Endodermal cell (in vitro differentiated cells): ENCODE measurements around the gene BMP5. TPM values are rescaled to one million over a fixed set of nuclear protein-coding genes. Genes with fewer than 3 reads are reported as not detected.

Experiments used
- DNase-seq: peaks from one replicate; pipeline ENCODE4 v3.0.0-alpha.2; 2017
- H3K27ac ChIP-seq: 2 replicates; pipeline ENCODE4 v1.5.1; 2013; ENCODE audit warnings: mild to moderate bottlenecking, low read depth, low read length, moderate library complexity
- H3K27me3 ChIP-seq: 2 replicates; pipeline ENCODE4 v1.6.1; 2013; ENCODE audit warnings: mild to moderate bottlenecking, low read length, moderate library complexity; ENCODE audit not compliant: insufficient read depth, control insufficient read depth, poor library complexity, severe bottlenecking
- H3K36me3 ChIP-seq: 2 replicates; pipeline ENCODE4 v1.7.0; 2013; ENCODE audit warnings: mild to moderate bottlenecking, low read length, moderate library complexity; ENCODE audit not compliant: control insufficient read depth, insufficient read depth
- H3K4me1 ChIP-seq: one replicate; pipeline ENCODE4 v1.7.0; 2013; ENCODE audit warnings: low read length; ENCODE audit not compliant: control insufficient read depth, insufficient read depth
- H3K4me3 ChIP-seq: 2 replicates; pipeline ENCODE4 v1.5.1; 2013; ENCODE audit warnings: mild to moderate bottlenecking, low read length, moderate library complexity
- H3K9ac ChIP-seq: 2 replicates; pipeline ENCODE4 v1.6.1; 2013; ENCODE audit warnings: mild to moderate bottlenecking, low read length, moderate library complexity; ENCODE audit not compliant: poor library complexity, severe bottlenecking; ENCODE audit errors: extremely low read depth
- H3K9me3 ChIP-seq: 2 replicates; pipeline ENCODE4 v1.6.1; 2013; ENCODE audit warnings: mild to moderate bottlenecking, low read length, moderate library complexity; ENCODE audit not compliant: control insufficient read depth
- H3K27ac Mint-ChIP-seq: 2 replicates; pipeline ENCODE4 v1.8.0; 2020; ENCODE audit warnings: mixed read lengths
- H3K27me3 Mint-ChIP-seq: 2 replicates; pipeline ENCODE4 v1.8.0; 2021; ENCODE audit warnings: mild to moderate bottlenecking, mixed read lengths; ENCODE audit not compliant: insufficient read depth
- H3K36me3 Mint-ChIP-seq: 2 replicates; pipeline ENCODE4 v1.8.0; 2020; ENCODE audit warnings: low read depth, mixed read lengths
- H3K4me1 Mint-ChIP-seq: 2 replicates; pipeline ENCODE4 v1.8.0; 2020; ENCODE audit warnings: mixed read lengths
- H3K4me3 Mint-ChIP-seq: 2 replicates; pipeline ENCODE4 v1.8.0; 2020; ENCODE audit warnings: mild to moderate bottlenecking, moderate library complexity, mixed read lengths
- H3K9me3 Mint-ChIP-seq: 2 replicates; pipeline ENCODE4 v1.8.0; 2020; ENCODE audit warnings: mild to moderate bottlenecking, mixed read lengths
- CTCF ChIP-seq: fragments of 200-600 bp; sonication (generic); conservative IDR thresholded peaks from 2 replicates; pipeline ENCODE4 v1.5.0; 2021; ENCODE audit warnings: antibody characterized with exemption, mild to moderate bottlenecking
- WGBS, 2 experiments: methylation state at CpG; one replicate each; pipeline versions ENCODE4 v1.1.5 to v1.1.7; 2013; ENCODE audit warnings: missing lambda C conversion rate in 2 of 2, mixed read lengths in 1 of 2; ENCODE audit not compliant: insufficient coverage in 1 of 2, insufficient read length in 1 of 2; 5-methylcytosine and 5-hydroxymethylcytosine counted together
- total RNA-seq, 2 donors: library from RNA; stranded (reverse); fragmentation: NEBNext Ultra II Directional in 1 of 2; extraction: Animal tissue kit (Norgen Biotek cat#: 25700) in 1 of 2; gene quantifications; 2 replicates in 1 of 2; 3 replicates in 1 of 2; pipeline ENCODE4 v1.2.1, GENCODE V29; 2021

Gene BMP5
- total RNA-seq, 2 donors from 2014 or later: 0.73 to 0.84 TPM

GRCh38 chr6:55729665-55730064 is 145.7 kb downstream of the BMP5 start:
- H3K4me1 Mint-ChIP-seq: no peaks in the 10 kb centered on the region
- H3K27me3 Mint-ChIP-seq: no peaks in the 10 kb centered on the region
- no peak overlapping the region for H3K27ac ChIP-seq
- peaks cover 12% of the 10 kb centered on the region for H3K9me3 ChIP-seq
- H3K9ac ChIP-seq: no peak overlapping the region
- TF ChIP-seq CTCF: no peak
- H3K4me1 ChIP-seq: no peaks in the 10 kb centered on the region
- DNase-seq: no peak
- H3K9me3 Mint-ChIP-seq: peaks cover 11% of the 10 kb centered on the region
- no peaks in the 10 kb centered on the region for H3K27me3 ChIP-seq
- H3K36me3 ChIP-seq: no peaks in the 10 kb centered on the region
- H3K36me3 Mint-ChIP-seq: no peaks in the 10 kb centered on the region
- H3K27ac Mint-ChIP-seq: no peak overlapping the region
- no peak overlapping the region for H3K4me3 ChIP-seq
- H3K4me3 Mint-ChIP-seq: no peak overlapping the region

- Mint-ChIP-seq H3K9me3 (no peaks in the 10 kb centered on the region), H3K36me3 (no peaks in the 10 kb centered on the region)
- no peak for TF ChIP-seq CTCF
Observed at GRCh38 chr6:55726144-55726543, 149.2 kb downstream of the BMP5 start.

GRCh38 chr6:55714831-55715230 is 160.6 kb downstream of the BMP5 start:
- peaks cover 2% of the 10 kb centered on the region for H3K4me1 ChIP-seq
- Mint-ChIP-seq H3K27ac (no peak overlapping the region), H3K9me3 (no peaks in the 10 kb centered on the region), H3K27me3 (no peaks in the 10 kb centered on the region), H3K36me3 (no peaks in the 10 kb centered on the region), H3K4me1 (no peaks in the 10 kb centered on the region), H3K4me3 (no peak overlapping the region)
- no peak for TF ChIP-seq CTCF
- H3K4me3 ChIP-seq: no peak overlapping the region
- 97 to 100% methylated on average over 1 to 4 of the region's 4 CpGs for WGBS, 2 experiments
- DNase-seq: no peak
- no peaks in the 10 kb centered on the region for H3K9me3 ChIP-seq
- no peak overlapping the region for H3K27ac ChIP-seq
- no peaks in the 10 kb centered on the region for H3K36me3 ChIP-seq
- no peak overlapping the region for H3K9ac ChIP-seq
- H3K27me3 ChIP-seq: no peaks in the 10 kb centered on the region

More at GRCh38 chr6:55726144-55726543, 149.2 kb downstream of the BMP5 start:
- no peak overlapping the region for H3K9ac ChIP-seq
- no peak for DNase-seq
- no peak overlapping the region for H3K4me3 ChIP-seq
- H3K4me1 ChIP-seq: no peaks in the 10 kb centered on the region
- H3K27ac Mint-ChIP-seq: no peak overlapping the region
- H3K9me3 ChIP-seq: no peaks in the 10 kb centered on the region
- no peak overlapping the region for H3K27ac ChIP-seq
- no peaks in the 10 kb centered on the region for H3K4me1 Mint-ChIP-seq
- no peaks in the 10 kb centered on the region for H3K27me3 Mint-ChIP-seq
- no peaks in the 10 kb centered on the region for H3K27me3 ChIP-seq
- 74% methylated on average over 1 of the region's 1 CpG; no CpG with 5 or more reads in 1 of the 2 experiments for WGBS, 2 experiments
- no peaks in the 10 kb centered on the region for H3K36me3 ChIP-seq
- H3K4me3 Mint-ChIP-seq: no peak overlapping the region
